ENCODE measurements around the gene BEND4. TPM values are rescaled to one million over a fixed set of nuclear protein-coding genes. Genes with fewer than 3 reads are reported as not detected.

BEND4 gene
- total RNA-seq, 1 donor from 2014 or later = 16.3 TPM

GRCh38 chr4:42080306-42080705 lies 72.1 kb downstream of the BEND4 start:
- H3K36me3 Mint-ChIP-seq (ENCODE audit: low read depth, unreplicated experiment) = no peaks in the 10 kb centered on the region
- peaks cover 9% of the 10 kb centered on the region for H3K4me1 Mint-ChIP-seq (ENCODE audit: unreplicated experiment)
- TF ChIP-seq CTCF (IDR thresholded peaks at IDR 0.05; ENCODE audit: unreplicated experiment) = no peak
- H3K27ac Mint-ChIP-seq (ENCODE audit: unreplicated experiment) = peak overlapping the region; percentile 44
- no peak overlapping the region for H3K4me3 Mint-ChIP-seq (ENCODE audit: unreplicated experiment)
- no peaks in the 10 kb centered on the region for H3K9me3 Mint-ChIP-seq (ENCODE audit: unreplicated experiment)
- no peak for DNase-seq (ENCODE audit: low spot score)
- no peaks in the 10 kb centered on the region for H3K27me3 Mint-ChIP-seq (ENCODE audit: unreplicated experiment)

DNA sequence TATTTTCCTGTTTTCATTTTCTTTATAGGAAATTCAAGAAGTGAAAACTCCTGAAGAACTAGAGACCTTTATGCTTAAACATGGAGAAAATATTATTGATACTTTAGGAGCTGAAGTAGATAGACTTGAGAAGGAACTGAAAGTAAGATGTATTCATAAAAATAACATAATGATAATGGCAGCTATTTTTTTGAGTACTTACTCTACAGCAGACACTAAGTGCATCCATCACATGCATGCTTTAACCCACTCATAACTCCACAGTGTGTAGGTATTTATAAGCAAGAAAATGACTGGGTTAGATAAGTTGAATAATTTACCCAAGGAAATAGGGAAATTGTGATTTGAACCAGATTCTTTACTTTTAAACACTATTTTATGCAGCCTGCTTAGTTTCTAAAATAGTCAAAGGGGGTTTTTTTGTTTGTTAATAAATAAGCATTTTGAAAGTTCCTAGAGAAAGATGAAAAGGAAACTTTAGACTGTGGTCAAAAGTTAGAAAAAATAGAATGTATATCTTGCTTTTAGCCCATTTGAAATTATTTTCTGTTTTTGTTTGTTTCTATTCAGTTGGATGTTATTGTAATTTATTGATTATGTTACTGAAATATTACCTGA lies 74.2 kb downstream of the BEND4 start:
- Mint-ChIP-seq H3K4me1 (ENCODE audit: unreplicated experiment) (peaks cover 9% of the 10 kb centered on the region), H3K4me3 (ENCODE audit: unreplicated experiment) (no peak overlapping the region), H3K27me3 (ENCODE audit: unreplicated experiment) (no peaks in the 10 kb centered on the region), H3K36me3 (ENCODE audit: low read depth, unreplicated experiment) (no peaks in the 10 kb centered on the region), H3K27ac (ENCODE audit: unreplicated experiment) (no peak overlapping the region), H3K9me3 (ENCODE audit: unreplicated experiment) (no peaks in the 10 kb centered on the region)
- DNase-seq (ENCODE audit: low spot score) = no peak
- no peak for TF ChIP-seq CTCF (IDR thresholded peaks at IDR 0.05; ENCODE audit: unreplicated experiment)

DNA sequence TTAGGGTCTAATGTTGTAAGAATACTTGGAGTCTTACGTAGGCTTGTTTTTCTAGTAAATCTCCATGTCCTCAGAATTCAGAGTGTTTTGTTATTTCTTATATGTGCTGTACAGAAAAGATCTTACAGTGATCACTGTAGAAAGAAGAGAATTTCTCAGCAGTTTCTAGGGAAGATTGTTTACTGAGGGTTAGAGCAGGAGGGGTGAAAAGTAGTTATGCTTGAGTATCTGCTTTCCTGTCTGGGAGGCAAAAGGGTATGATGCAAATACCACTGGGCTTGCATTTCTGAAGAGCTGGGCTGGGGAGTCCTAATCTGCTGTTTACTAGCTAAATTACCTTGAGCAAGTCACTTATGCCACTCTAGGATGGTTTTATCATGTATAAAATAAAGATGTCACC lies 78.2 kb downstream of the BEND4 start:
- no peak for DNase-seq (ENCODE audit: low spot score)
- no peaks in the 10 kb centered on the region for H3K4me1 Mint-ChIP-seq (ENCODE audit: unreplicated experiment)
- no peaks in the 10 kb centered on the region for H3K9me3 Mint-ChIP-seq (ENCODE audit: unreplicated experiment)
- H3K36me3 Mint-ChIP-seq (ENCODE audit: low read depth, unreplicated experiment) = no peaks in the 10 kb centered on the region
- no peak for TF ChIP-seq CTCF (IDR thresholded peaks at IDR 0.05; ENCODE audit: unreplicated experiment)
- no peaks in the 10 kb centered on the region for H3K27me3 Mint-ChIP-seq (ENCODE audit: unreplicated experiment)
- H3K27ac Mint-ChIP-seq (ENCODE audit: unreplicated experiment) = no peak overlapping the region
- no peak overlapping the region for H3K4me3 Mint-ChIP-seq (ENCODE audit: unreplicated experiment)

DNA sequence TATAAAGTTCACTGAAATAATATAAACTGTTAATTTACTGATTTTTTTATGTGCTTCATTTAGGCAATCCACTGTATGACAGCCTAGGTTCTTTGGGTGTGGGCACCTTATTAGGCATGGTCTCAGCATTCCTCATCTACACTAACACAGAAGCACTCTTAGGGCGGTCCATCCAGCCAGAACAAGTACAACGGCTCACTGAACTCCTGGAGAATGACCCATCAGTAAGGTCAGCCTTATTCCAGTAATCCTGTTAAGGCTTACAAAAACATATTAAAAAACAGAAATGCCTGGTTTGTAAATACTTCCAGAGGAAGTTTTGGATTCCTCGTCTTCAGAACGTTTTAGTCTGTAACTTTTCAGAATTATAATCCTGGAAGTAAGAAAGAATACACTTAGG lies 82.0 kb downstream of the BEND4 start:
- no peak for TF ChIP-seq CTCF (IDR thresholded peaks at IDR 0.05; ENCODE audit: unreplicated experiment)

GRCh38 chr4:42067264-42067663 lies 85.2 kb downstream of the BEND4 start:
- no peak overlapping the region for H3K27ac Mint-ChIP-seq (ENCODE audit: unreplicated experiment)
- no peak overlapping the region for H3K4me3 Mint-ChIP-seq (ENCODE audit: unreplicated experiment)
- H3K27me3 Mint-ChIP-seq (ENCODE audit: unreplicated experiment) = no peaks in the 10 kb centered on the region
- H3K4me1 Mint-ChIP-seq (ENCODE audit: unreplicated experiment) = no peaks in the 10 kb centered on the region
- H3K9me3 Mint-ChIP-seq (ENCODE audit: unreplicated experiment) = no peaks in the 10 kb centered on the region
- no peak for TF ChIP-seq CTCF (IDR thresholded peaks at IDR 0.05; ENCODE audit: unreplicated experiment)
- H3K36me3 Mint-ChIP-seq (ENCODE audit: low read depth, unreplicated experiment) = no peaks in the 10 kb centered on the region
- DNase-seq (ENCODE audit: low spot score) = no peak

More for the DNA sequence above, 82.0 kb downstream of the BEND4 start:
- H3K9me3 Mint-ChIP-seq (ENCODE audit: unreplicated experiment) = no peaks in the 10 kb centered on the region
- no peaks in the 10 kb centered on the region for H3K4me1 Mint-ChIP-seq (ENCODE audit: unreplicated experiment)
- H3K4me3 Mint-ChIP-seq (ENCODE audit: unreplicated experiment) = no peak overlapping the region
- DNase-seq (ENCODE audit: low spot score) = no peak
- H3K27ac Mint-ChIP-seq (ENCODE audit: unreplicated experiment) = no peak overlapping the region
- H3K27me3 Mint-ChIP-seq (ENCODE audit: unreplicated experiment) = no peaks in the 10 kb centered on the region
- H3K36me3 Mint-ChIP-seq (ENCODE audit: low read depth, unreplicated experiment) = no peaks in the 10 kb centered on the region
